Measurements from ENCODE around the gene BCAS2.

The BCAS2 gene

DNA sequence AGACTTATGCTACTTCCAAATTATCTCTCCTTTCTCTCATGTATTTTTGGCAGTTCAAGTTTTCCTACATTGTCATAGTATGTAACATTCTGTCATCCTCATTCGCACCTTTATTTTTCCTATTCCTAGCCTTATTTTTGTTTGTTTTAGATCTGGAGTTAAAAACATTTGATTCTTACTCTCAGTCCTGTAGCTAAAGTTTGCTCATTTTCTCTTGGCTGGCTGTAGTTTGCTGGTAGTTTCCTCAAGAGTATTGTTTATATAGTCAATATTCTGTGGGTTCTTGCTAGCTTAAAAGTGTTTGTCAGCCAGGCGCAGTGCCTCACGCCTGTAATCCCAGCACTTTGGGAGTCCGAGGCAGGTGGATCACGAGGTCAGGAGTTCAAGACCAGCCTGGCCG, 40.6 kb downstream of the BCAS2 start:
- no peaks in the 10 kb centered on the region for H3F3A ChIP-seq (ENCODE audit: control insufficient read depth, insufficient read depth)
- H3K27me3 ChIP-seq (ENCODE audit: control insufficient read depth, low read length), result 0 out of 2 replicates have a peak, but pooled peaks cover 6% of the 10 kb centered on the region
- H3K4me2 ChIP-seq (ENCODE audit: low read length), result no peak overlapping the region
- H3K4me1 ChIP-seq (ENCODE audit: control insufficient read depth, low read length), result no peaks in the 10 kb centered on the region
- H3K79me2 ChIP-seq (ENCODE audit: control insufficient read depth, low read length), result no peaks in the 10 kb centered on the region
- no peaks in the 10 kb centered on the region for H3K9me2 ChIP-seq (replicated peaks; ENCODE audit: control insufficient read depth, low read length)
- no peak overlapping the region for H3K4me3 ChIP-seq (ENCODE audit: low read length)
- H3K36me3 ChIP-seq (ENCODE audit: control insufficient read depth, low read length), result no peaks in the 10 kb centered on the region
- no peak overlapping the region for H3K27ac ChIP-seq (ENCODE audit: low read depth, low read length)
- H3K9me3 ChIP-seq (ENCODE audit: control insufficient read depth, insufficient read depth, low read length), result no peaks in the 10 kb centered on the region
- no peaks in the 10 kb centered on the region for H4K20me1 ChIP-seq (ENCODE audit: control insufficient read depth, insufficient read depth, low read depth, low read length)
- TF ChIP-seq, protein P1, sequence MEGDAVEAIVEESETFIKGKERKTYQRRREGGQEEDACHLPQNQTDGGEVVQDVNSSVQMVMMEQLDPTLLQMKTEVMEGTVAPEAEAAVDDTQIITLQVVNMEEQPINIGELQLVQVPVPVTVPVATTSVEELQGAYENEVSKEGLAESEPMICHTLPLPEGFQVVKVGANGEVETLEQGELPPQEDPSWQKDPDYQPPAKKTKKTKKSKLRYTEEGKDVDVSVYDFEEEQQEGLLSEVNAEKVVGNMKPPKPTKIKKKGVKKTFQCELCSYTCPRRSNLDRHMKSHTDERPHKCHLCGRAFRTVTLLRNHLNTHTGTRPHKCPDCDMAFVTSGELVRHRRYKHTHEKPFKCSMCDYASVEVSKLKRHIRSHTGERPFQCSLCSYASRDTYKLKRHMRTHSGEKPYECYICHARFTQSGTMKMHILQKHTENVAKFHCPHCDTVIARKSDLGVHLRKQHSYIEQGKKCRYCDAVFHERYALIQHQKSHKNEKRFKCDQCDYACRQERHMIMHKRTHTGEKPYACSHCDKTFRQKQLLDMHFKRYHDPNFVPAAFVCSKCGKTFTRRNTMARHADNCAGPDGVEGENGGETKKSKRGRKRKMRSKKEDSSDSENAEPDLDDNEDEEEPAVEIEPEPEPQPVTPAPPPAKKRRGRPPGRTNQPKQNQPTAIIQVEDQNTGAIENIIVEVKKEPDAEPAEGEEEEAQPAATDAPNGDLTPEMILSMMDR (IDR thresholded peaks at IDR 0.05; ENCODE audit: low read depth, low read length, poor library complexity, severe bottlenecking), result no peak
- TF ChIP-seq EZH2phosphoT487 (IDR thresholded peaks at IDR 0.05; ENCODE audit: borderline replicate concordance, low read length), result no peak

DNA sequence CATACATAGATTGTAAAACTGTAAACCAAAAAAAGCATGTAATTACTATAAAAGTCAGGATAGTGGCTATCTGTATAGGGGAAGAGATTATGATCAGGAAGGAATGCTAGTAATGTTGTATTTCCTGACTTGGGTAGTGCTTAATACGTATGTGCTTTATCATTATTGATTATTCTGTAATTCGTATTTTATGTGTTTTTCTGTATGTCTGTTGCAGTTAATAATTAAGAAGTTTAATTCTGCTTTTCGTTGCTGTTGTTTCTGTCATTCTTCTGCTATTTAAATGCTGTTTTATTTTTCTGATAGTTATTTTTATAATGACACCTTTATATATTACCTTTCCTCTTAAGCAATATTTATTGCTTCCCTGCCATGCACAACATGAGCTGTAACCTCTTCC, 41.1 kb downstream of the BCAS2 start:
- Histone ChIP-seq H3K36me3 (ENCODE audit: control insufficient read depth, low read length) (no peaks in the 10 kb centered on the region), H3F3A (ENCODE audit: control insufficient read depth, insufficient read depth) (no peaks in the 10 kb centered on the region), H3K27ac (ENCODE audit: low read depth, low read length) (no peak overlapping the region), H3K4me2 (ENCODE audit: low read length) (no peak overlapping the region), H3K4me3 (ENCODE audit: low read length) (no peak overlapping the region), H3K9me3 (ENCODE audit: control insufficient read depth, insufficient read depth, low read length) (no peaks in the 10 kb centered on the region), H3K4me1 (ENCODE audit: control insufficient read depth, low read length) (no peaks in the 10 kb centered on the region), H3K79me2 (ENCODE audit: control insufficient read depth, low read length) (no peaks in the 10 kb centered on the region), H3K27me3 (ENCODE audit: control insufficient read depth, low read length) (0 out of 2 replicates have a peak, but pooled peaks cover 6% of the 10 kb centered on the region), H3K9me2 (replicated peaks; ENCODE audit: control insufficient read depth, low read length) (no peaks in the 10 kb centered on the region), H4K20me1 (ENCODE audit: control insufficient read depth, insufficient read depth, low read depth, low read length) (no peaks in the 10 kb centered on the region)
- TF ChIP-seq, protein P1 (IDR thresholded peaks at IDR 0.05; ENCODE audit: low read depth, low read length, poor library complexity, severe bottlenecking), result no peak
- no peak for TF ChIP-seq EZH2phosphoT487 (IDR thresholded peaks at IDR 0.05; ENCODE audit: borderline replicate concordance, low read length)

DNA sequence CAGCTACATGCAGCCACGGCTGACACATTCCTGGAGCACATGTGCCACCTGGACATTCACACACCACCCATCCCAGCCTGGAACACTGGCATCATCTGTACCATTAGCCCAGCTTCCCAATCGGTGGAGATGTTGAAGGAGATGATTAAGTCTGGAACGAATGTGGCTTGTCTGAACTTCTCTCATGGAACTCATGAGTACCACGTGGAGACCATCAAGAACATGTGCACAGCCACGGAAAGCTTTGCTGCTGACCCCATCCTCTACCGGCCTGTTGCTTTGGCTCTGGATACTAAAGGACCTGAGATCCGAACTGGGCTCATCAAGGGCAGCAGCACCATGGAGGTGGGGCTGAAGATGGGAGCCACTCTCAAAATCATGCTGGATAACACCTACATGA, 45.4 kb downstream of the BCAS2 start:
- no peaks in the 10 kb centered on the region for H3K79me2 ChIP-seq (ENCODE audit: control insufficient read depth, low read length)
- no peak overlapping the region for H3K4me2 ChIP-seq (ENCODE audit: low read length)
- no peak overlapping the region for H3K4me3 ChIP-seq (ENCODE audit: low read length)
- no peaks in the 10 kb centered on the region for H4K20me1 ChIP-seq (ENCODE audit: control insufficient read depth, insufficient read depth, low read depth, low read length)
- no peaks in the 10 kb centered on the region for H3K4me1 ChIP-seq (ENCODE audit: control insufficient read depth, low read length)
- H3K9me2 ChIP-seq (replicated peaks; ENCODE audit: control insufficient read depth, low read length), result no peaks in the 10 kb centered on the region
- no peaks in the 10 kb centered on the region for H3F3A ChIP-seq (ENCODE audit: control insufficient read depth, insufficient read depth)
- H3K27me3 ChIP-seq (ENCODE audit: control insufficient read depth, low read length), result 0 out of 2 replicates have a peak, but pooled peaks cover 6% of the 10 kb centered on the region
- no peak overlapping the region for H3K27ac ChIP-seq (ENCODE audit: low read depth, low read length)
- H3K36me3 ChIP-seq (ENCODE audit: control insufficient read depth, low read length), result no peaks in the 10 kb centered on the region
- no peaks in the 10 kb centered on the region for H3K9me3 ChIP-seq (ENCODE audit: control insufficient read depth, insufficient read depth, low read length)
- no peak for TF ChIP-seq EZH2phosphoT487 (IDR thresholded peaks at IDR 0.05; ENCODE audit: borderline replicate concordance, low read length)
- TF ChIP-seq, protein P1 (IDR thresholded peaks at IDR 0.05; ENCODE audit: low read depth, low read length, poor library complexity, severe bottlenecking), result no peak

Data from DOHH2 (cell line).